Breast epithelium (tissue), 3 donors: ENCODE measurements around the gene NOX5.

Experiments
- POLR2A ChIP-seq: fragments of 450-650 bp; IDR thresholded peaks from one replicate; pipeline ENCODE4 v1.6.1; 2016; ENCODE audit warnings: antibody characterized with exemption, mild to moderate bottlenecking, moderate library complexity
- TF ChIP-seq, protein P1 (sequence below), 3 donors: fragments of 450-650 bp; IDR thresholded peaks; one replicate each; pipeline ENCODE4 v1.5.1; 2016 to 2017; ENCODE audit warnings: antibody characterized with exemption in 3 of 3, mild to moderate bottlenecking in 3 of 3, moderate library complexity in 3 of 3

DNA sequence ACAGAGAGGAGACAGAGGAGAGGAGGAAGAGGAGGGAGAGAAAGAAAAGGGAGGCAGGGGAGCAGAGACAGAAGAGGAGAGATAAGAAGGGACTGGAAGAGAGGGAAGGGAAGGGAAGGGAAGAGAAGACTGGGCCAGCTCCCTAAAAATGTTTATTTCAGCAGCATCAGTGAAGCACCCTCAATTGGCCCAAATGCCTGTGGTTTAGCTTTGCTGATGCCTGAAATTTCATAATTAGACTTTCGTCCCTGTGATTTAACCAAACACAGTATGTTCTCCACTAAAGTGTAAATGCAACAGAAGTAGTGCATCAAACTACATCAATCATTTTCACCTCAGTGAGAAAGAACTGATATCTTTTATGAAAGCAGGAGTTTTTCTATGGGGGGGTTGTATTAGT lies 55.9 kb downstream of the NOX5 start:
- no peak for TF ChIP-seq POLR2A
- TF ChIP-seq, protein P1, sequence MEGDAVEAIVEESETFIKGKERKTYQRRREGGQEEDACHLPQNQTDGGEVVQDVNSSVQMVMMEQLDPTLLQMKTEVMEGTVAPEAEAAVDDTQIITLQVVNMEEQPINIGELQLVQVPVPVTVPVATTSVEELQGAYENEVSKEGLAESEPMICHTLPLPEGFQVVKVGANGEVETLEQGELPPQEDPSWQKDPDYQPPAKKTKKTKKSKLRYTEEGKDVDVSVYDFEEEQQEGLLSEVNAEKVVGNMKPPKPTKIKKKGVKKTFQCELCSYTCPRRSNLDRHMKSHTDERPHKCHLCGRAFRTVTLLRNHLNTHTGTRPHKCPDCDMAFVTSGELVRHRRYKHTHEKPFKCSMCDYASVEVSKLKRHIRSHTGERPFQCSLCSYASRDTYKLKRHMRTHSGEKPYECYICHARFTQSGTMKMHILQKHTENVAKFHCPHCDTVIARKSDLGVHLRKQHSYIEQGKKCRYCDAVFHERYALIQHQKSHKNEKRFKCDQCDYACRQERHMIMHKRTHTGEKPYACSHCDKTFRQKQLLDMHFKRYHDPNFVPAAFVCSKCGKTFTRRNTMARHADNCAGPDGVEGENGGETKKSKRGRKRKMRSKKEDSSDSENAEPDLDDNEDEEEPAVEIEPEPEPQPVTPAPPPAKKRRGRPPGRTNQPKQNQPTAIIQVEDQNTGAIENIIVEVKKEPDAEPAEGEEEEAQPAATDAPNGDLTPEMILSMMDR (IDR thresholded peaks at IDR 0.05): no peak
